Putamen (tissue), 1 donor: ENCODE measurements around the gene LRRK1.
"Not testable (repeated sequence)": the region's sequence is repeated elsewhere in the genome, so short reads cannot be mapped to it uniquely, and the experiment has no call there.

Experiments used
- DNase-seq: peaks from one replicate; pipeline ENCODE4 v3.0.0-alpha.2; 2016; ENCODE audit warnings: low spot score

The LRRK1 gene

DNA sequence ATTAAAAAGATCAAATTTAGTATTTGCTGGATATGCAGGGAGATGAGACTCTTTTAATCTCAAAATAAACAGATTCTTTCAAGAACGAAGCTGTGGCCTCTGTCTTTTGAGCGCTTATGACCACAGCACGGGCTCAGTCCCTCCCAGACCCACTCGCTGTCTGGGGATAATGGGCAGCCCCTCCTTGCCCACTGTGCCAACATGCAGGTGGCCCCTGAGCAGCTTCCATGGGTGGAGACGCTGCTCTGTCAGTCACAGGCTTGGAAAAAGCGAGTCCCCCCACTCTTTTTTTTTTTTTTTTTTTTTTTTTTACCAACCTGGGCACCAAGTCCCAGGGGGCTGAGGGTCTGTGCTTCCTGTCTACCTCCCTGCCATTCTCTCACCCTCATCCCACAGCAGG lies 150.9 kb downstream of the LRRK1 start:
- DNase-seq = no peak

- DNase-seq = no peak
These were observed 151.5 kb downstream of the LRRK1 start for GRCh38 chr15:101070502-101071273.

DNA sequence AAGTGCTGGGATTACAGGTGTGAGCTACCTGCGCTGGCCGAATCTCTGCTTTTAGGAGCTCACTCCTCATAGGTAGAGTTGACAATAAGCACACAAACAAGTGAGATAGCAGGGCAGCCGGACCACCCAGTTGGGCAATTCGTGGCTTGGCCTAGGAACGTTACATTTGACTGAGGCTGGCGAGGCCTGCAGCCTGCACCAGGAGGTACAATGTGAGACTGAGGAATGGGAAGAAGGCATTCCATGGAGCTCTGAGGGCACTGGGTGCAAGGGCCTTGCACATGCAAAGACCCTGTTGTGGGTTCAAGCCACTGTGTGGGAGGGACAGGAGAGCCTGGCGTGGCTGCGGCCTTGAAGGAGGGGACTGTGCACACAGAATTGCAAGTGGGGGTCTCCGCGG lies 152.5 kb downstream of the LRRK1 start:
- DNase-seq = no peak

DNA sequence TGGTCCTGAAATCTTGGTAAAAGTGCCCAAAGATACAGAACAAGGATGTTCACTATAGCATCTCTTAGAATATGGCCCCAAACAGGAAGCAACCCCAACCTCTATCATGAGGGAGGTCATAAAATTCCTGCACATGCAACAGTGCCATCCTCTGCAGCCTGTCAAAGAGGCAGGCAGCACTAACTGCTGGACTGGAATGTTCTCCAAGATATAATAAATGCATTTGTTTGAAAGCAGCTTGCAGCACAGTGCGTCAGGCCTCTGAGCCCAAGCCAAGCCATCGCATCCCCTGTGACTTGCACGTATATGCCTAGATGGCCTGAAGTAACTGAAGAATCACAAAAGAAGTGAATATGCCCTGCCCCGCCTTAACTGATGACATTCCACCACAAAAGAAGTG lies 153.1 kb downstream of the LRRK1 start:
- DNase-seq = not testable (repeated sequence)

- DNase-seq = not testable (repeated sequence)
These were observed 158.9 kb downstream of the LRRK1 start for GRCh38 chr15:101077806-101078668.

DNA sequence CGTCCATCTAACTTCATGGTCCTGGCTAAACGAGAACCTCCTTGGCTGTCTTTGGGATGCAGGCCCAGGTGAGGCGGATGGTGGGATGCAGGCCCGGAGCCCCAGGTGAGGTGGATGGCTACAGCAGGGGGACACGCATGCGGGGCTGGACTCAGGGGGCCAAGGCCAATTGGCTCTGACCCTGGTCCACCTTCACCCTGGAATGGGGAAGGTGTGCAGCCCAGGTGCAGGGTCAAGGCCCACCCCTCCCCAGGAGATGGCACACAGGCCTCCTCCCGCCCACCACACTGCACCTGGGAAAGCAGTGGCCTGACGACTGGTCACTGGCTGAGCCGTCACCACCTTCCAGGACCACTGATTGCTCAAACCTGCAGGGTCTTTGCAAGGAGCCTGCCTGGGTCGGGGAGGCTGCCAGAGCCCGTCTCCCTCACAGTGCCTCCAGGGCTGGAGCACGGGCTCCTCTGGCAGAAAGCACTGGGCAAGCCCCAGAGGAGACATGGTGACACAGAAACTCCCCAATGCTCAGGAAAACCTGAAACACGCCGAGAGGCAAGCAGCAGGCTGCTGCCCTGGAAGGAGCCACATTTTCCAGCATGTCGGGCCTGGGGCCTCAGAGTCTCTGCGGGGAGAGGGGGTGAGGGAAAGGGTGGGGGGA lies 159.6 kb downstream of the LRRK1 start:
- no peak for DNase-seq

GRCh38 chr15:101081900-101082299 lies 162.7 kb downstream of the LRRK1 start:
- DNase-seq = no peak

- DNase-seq = no peak
These were observed 164.3 kb downstream of the LRRK1 start for GRCh38 chr15:101083336-101084045.

DNA sequence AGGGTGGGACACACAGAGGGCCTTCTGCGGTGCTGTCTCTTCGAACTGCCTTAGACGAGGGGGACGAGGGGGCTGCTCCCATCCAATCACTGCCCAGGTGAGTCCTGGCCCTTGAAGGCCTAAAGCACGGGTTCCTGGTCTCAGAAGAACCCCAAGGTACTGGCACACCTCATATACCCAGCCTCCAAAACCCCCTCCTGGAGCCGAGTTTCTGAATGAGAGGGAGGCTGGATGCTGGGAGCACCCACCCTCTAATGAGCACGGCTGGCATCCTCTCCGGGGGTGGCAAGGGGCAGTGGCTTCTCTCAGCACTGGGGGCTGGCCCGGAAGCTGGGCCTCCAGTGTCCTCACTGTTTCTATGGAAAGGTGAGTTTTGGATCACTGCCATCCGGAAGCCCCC lies 165.6 kb downstream of the LRRK1 start:
- no peak for DNase-seq

GRCh38 chr15:101085311-101085700 lies 166.1 kb downstream of the LRRK1 start:
- DNase-seq = no peak

GRCh38 chr15:101086394-101087171 lies 167.4 kb downstream of the LRRK1 start:
- DNase-seq = no peak

DNA sequence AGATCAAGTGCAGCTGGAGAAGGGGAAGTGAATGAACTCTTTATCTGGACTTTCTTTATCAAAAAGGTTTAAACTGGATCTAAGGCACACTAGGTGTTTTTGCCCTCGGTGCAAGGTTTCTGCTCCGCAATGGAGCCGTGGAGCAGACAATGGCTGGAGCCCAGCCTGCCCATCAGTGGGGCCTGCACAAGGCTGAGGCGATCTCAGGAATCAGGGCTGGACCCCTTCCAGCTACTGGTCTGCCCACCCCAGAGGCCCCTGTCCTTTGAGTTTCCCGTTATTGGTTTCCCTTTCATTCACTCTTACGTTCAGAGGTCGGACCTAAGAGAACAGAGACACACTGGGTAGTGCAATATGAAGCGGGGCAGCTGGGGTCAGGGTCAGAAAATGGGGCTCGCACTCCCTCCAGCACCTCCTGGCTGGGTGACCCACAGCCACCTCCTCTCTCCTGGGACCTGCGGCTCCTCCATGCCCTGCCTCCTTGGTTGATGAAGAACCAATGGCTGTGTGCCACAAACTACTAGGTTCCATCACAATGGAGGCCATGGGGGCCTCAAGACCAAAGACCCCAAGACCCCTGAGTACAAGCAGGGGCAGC lies 168.1 kb downstream of the LRRK1 start:
- DNase-seq = no peak

GRCh38 chr15:101088271-101088670 lies 169.1 kb downstream of the LRRK1 start:
- DNase-seq = no peak

GRCh38 chr15:101088788-101089578 lies 169.8 kb downstream of the LRRK1 start:
- DNase-seq = peak; percentile 24

DNA sequence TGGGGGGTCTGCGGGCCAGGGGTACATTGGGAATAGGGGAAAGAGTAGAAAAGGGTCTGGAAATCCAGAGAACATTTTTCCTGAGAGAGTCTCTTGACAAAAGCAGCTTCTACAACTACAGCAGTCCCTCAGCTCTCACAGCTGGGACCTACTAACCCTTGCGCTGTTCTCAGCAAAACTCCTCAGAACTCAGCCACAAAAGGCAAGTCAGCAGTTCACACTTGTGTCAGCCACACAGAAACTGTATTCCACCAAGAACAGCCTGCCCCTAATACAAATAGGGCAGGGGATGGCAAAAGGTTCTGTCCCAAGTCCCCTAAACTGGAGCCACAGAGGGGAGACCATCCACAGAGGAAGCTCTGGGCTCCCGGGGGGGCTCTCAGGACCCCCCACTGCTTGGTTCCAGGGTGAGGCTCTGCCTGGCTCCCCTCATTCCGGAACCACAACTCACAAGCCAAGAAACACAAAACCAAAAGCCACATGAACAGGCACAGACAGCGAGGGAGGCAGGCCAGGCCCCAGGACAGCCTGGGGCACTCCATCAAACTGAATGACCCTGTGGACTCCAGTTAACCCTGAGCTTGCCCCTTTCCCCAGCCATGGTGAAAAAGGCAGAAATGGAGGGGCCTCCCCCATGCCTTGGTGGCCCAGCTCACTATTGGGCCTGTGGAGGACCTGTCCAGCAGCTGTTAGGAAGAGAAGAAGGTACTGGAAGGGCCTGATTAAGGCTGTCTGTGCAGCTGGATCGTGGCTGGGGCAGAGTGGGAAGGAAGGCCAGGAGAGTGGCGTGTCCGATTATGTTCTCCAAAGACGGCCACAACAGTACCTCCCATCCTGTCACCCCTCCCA lies 170.6 kb downstream of the LRRK1 start:
- DNase-seq = no peak

- DNase-seq = no peak
These were observed 171.3 kb downstream of the LRRK1 start for GRCh38 chr15:101090428-101090790.

DNA sequence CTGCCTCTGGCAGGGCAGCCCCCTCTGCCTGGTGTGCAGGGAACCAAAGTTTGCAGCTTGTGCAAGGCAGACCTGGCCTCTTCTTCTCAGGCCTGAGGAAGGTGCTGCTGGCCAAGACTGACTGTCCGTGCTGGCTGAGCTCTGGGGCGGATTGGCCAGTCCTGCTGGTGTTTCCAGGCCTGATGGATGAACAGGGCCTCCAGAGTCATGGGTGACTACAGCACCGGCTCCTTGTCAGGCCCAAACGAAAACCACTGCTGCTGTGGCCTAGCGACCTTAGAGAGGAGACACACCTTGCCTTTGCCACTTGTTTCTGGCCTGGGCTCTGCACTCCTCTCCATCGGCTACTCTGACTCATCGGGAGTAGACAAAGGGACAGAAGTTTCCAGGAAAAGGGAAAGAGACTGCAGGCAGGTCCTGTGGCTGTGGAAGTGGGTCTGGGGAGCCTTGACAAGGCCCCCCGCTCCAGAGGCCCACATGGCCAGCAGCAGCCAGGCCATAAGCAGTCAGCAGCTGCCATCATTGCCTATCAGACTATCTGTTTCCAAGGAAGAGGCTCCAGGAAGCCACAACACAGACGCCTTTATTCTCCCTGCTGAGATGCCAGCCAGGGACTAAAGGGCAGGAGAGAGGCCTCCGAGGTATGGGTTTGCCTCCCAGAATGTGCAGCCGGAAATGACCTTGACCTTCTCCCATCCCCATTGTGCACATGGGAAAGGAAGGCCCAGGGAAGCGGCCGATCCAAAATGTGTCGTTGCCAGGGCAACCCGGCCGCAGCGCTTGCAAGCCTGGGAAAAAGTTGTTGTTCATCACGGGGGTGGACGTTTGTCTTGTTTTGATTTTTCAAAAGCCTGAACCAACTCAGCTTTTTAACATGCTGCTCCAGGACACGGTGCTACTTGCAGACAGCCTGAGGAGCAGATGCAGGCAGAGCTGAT lies 172.2 kb downstream of the LRRK1 start:
- peak; percentile 28 for DNase-seq
